ENCODE measurements around the gene LBP. TPM values are rescaled to one million over a fixed set of nuclear protein-coding genes. Genes with fewer than 3 reads are reported as not detected.

LBP gene
- total RNA-seq, 1 experiment from 2014 or later = 0.15 TPM

DNA sequence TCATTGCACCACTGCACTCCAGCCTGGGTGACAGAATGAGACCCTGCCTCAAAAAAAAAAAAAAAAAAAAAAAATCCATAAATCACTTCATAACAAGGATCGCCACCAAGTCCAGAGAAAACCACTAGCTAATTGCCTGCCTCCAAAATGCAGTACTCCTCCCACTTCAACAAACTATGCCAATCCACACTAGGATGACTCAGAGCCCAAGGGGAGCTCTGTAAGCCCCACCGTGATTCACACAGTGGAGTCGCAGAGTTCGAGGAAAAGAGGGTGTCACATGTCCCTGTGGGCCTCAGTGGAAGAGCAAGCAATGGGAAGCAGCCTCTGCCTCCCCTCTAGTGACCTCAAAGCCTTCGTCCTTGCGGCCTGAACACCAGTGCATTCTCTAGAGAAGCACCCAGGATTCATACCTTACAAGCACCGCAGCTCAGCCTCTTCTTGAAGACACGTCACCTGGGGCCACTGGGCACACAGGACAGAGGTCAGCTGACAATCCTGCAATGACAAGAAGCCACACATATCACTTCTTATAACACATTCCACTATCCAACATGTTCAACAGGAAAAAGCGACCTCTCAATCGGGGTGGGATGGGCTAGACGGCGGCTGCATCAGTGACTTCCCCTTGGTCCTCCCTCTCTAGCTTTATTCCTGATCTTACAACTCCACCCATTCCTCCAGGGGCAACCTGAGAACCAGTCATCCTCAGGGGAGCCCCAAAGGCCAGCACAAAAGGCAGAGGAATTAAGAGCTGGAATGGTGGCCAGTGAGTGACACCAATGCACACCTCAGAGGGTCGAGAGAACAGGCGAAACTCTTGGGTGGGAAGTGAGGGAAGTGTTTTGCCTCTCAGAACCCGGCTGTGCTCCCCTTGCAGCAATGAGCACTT lies 80.0 kb downstream of the LBP start:
- in situ Hi-C loops (cut with HindIII; ENCODE audit: low pct_unique_long_range_greater_than_20kb, low sequenced_read_pairs) = no loop called here
- CTCF ChIA-PET = no interaction called here
- Histone ChIP-seq H3K4me3 (ENCODE audit: low read depth in 2 of 2, low read length in 2 of 2) (no peak overlapping the region), H3K27me3 (ENCODE audit: control insufficient read depth, insufficient read depth, low read length) (no peaks in the 10 kb centered on the region), H3K27ac (ENCODE audit: low read length) (no peak overlapping the region), H3K4me1 (ENCODE audit: control insufficient read depth, insufficient read depth, low read length) (0 out of 2 replicates have a peak, but pooled peaks cover 3% of the 10 kb centered on the region), H3K36me3 (ENCODE audit: control insufficient read depth, insufficient read depth, low read length) (peaks cover 45% of the 10 kb centered on the region), H3K9me3 (ENCODE audit: control insufficient read depth, insufficient read depth, low read depth, low read length) (no peaks in the 10 kb centered on the region)
- intact Hi-C loops (cut with micrococcal nuclease; ENCODE audit: unreplicated experiment) = no loop called here
- BruUV-seq (replicated peaks) = no TSS peak
- DNase-seq (ENCODE audit: low read depth, low spot score) (no peak), ATAC-seq (no peak)
- POLR2A ChIA-PET = no interaction called here
- TF ChIP-seq TCF7L2 (IDR thresholded peaks at IDR 0.05; ENCODE audit: low read depth, low read length) (no peak), SIN3A (IDR thresholded peaks at IDR 0.05; ENCODE audit: borderline replicate concordance, insufficient read depth, low read depth, low read length) (no peak), POLR2AphosphoS5 (IDR thresholded peaks at IDR 0.05; ENCODE audit: low read depth, low read length) (no peak)
- TF ChIP-seq, protein P1, sequence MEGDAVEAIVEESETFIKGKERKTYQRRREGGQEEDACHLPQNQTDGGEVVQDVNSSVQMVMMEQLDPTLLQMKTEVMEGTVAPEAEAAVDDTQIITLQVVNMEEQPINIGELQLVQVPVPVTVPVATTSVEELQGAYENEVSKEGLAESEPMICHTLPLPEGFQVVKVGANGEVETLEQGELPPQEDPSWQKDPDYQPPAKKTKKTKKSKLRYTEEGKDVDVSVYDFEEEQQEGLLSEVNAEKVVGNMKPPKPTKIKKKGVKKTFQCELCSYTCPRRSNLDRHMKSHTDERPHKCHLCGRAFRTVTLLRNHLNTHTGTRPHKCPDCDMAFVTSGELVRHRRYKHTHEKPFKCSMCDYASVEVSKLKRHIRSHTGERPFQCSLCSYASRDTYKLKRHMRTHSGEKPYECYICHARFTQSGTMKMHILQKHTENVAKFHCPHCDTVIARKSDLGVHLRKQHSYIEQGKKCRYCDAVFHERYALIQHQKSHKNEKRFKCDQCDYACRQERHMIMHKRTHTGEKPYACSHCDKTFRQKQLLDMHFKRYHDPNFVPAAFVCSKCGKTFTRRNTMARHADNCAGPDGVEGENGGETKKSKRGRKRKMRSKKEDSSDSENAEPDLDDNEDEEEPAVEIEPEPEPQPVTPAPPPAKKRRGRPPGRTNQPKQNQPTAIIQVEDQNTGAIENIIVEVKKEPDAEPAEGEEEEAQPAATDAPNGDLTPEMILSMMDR (IDR thresholded peaks at IDR 0.05) = no peak
- TF ChIP-seq, protein P2, sequence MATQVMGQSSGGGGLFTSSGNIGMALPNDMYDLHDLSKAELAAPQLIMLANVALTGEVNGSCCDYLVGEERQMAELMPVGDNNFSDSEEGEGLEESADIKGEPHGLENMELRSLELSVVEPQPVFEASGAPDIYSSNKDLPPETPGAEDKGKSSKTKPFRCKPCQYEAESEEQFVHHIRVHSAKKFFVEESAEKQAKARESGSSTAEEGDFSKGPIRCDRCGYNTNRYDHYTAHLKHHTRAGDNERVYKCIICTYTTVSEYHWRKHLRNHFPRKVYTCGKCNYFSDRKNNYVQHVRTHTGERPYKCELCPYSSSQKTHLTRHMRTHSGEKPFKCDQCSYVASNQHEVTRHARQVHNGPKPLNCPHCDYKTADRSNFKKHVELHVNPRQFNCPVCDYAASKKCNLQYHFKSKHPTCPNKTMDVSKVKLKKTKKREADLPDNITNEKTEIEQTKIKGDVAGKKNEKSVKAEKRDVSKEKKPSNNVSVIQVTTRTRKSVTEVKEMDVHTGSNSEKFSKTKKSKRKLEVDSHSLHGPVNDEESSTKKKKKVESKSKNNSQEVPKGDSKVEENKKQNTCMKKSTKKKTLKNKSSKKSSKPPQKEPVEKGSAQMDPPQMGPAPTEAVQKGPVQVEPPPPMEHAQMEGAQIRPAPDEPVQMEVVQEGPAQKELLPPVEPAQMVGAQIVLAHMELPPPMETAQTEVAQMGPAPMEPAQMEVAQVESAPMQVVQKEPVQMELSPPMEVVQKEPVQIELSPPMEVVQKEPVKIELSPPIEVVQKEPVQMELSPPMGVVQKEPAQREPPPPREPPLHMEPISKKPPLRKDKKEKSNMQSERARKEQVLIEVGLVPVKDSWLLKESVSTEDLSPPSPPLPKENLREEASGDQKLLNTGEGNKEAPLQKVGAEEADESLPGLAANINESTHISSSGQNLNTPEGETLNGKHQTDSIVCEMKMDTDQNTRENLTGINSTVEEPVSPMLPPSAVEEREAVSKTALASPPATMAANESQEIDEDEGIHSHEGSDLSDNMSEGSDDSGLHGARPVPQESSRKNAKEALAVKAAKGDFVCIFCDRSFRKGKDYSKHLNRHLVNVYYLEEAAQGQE (IDR thresholded peaks at IDR 0.05; ENCODE audit: insufficient read depth in 1 of 2, low read depth in 2 of 2, low read length in 1 of 2) = no peak

Other genes with a start within 250 kb of the LBP start
- gene TGM2, start 181.2 kb upstream of the LBP start, total RNA-seq (2021; ENCODE audit: unreplicated experiment) = 113 TPM
- 0.08 TPM for gene KIAA1755, start 85.7 kb upstream of the LBP start, total RNA-seq (2021; ENCODE audit: unreplicated experiment)
- not detected for gene BPI, start 42.3 kb upstream of the LBP start, total RNA-seq (2021; ENCODE audit: unreplicated experiment)
- gene SNHG17, start 88.8 kb downstream of the LBP start, total RNA-seq (2021; ENCODE audit: unreplicated experiment) = 60.1 TPM
- gene RALGAPB, start 126.4 kb downstream of the LBP start, total RNA-seq (2021; ENCODE audit: unreplicated experiment) = 33.1 TPM
- not detected for gene ADIG, start 234.7 kb downstream of the LBP start, total RNA-seq (2021; ENCODE audit: unreplicated experiment)